A673 (cell line): ENCODE measurements around the gene ARHGAP22.
"Not testable (repeated sequence)": the region's sequence is repeated elsewhere in the genome, so short reads cannot be mapped to it uniquely, and the experiment has no call there.

Source experiments
- EZH2 ChIP-seq: fragments of 200-600 bp; sonication (generic); IDR thresholded peaks from 2 replicates; pipeline ENCODE4 v1.6.1; 2017; ENCODE audit warnings: borderline replicate concordance, low read depth, mild to moderate bottlenecking, mixed read lengths, antibody characterized with exemption, low read length; ENCODE audit not compliant: poor library complexity, severe bottlenecking
- TF ChIP-seq, protein P1 (sequence below): fragments of 300-800, 200-600 bp; sonication (generic); conservative IDR thresholded peaks from 2 replicates; pipeline ENCODE4 v1.5.1; 2017; ENCODE audit warnings: low read depth, mild to moderate bottlenecking, antibody characterized with exemption, low read length, moderate library complexity, mixed read lengths

DNA sequence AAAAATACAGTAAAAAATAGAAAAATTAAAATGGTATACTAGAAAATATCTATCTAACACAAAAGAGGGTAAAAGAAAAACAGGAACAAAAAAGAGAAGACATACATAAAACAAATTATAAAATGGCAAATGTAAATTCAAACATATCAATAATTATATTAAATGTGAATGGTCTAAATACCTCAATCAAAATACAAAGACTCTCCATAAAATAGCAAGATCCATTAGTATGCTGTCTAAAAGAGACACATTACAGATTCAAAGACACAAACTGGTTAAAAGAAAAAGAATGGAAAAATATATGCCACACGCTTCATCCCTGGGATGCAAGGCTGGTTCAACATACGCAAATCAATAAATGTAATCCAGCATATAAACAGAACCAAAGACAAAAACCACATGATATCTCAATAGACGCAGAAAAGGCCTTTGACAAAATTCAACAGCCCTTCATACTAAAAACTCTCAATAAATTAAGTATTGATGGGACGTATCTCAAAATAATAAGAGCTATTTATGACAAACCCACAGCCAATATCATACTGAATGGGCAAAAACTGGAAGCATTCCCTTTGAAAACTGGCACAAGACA, 36.3 kb upstream of the ARHGAP22 start:
- TF ChIP-seq, protein P1, sequence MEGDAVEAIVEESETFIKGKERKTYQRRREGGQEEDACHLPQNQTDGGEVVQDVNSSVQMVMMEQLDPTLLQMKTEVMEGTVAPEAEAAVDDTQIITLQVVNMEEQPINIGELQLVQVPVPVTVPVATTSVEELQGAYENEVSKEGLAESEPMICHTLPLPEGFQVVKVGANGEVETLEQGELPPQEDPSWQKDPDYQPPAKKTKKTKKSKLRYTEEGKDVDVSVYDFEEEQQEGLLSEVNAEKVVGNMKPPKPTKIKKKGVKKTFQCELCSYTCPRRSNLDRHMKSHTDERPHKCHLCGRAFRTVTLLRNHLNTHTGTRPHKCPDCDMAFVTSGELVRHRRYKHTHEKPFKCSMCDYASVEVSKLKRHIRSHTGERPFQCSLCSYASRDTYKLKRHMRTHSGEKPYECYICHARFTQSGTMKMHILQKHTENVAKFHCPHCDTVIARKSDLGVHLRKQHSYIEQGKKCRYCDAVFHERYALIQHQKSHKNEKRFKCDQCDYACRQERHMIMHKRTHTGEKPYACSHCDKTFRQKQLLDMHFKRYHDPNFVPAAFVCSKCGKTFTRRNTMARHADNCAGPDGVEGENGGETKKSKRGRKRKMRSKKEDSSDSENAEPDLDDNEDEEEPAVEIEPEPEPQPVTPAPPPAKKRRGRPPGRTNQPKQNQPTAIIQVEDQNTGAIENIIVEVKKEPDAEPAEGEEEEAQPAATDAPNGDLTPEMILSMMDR, result not testable (repeated sequence)
- TF ChIP-seq EZH2, result not testable (repeated sequence)
